ENCODE measurements around the gene HSD17B8.
A peak's percentile ranks its signal among the peaks of the same experiment; 100 is the strongest.

Gene HSD17B8

DNA sequence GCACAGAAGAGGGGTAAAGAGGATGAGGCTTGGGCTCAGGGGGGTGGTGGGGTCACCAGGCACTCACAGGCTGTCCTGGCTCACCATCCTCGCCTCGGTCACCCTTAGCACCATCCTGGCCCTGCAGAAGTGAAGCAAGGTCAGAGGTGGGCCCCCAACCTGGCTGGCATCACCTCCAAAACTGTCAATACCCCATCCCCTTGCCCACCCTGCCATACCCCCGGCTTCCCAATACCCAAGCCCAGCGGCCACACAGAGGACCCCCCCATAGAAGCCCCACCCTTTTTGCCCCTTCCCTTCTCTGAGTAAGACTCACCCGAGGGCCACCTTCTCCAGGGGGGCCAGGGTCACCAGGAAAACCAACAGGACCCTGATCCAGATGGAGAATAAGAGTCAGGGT lies 35.8 kb upstream of the HSD17B8 start:
- H3K36me3 Mint-ChIP-seq: no peaks in the 10 kb centered on the region

DNA sequence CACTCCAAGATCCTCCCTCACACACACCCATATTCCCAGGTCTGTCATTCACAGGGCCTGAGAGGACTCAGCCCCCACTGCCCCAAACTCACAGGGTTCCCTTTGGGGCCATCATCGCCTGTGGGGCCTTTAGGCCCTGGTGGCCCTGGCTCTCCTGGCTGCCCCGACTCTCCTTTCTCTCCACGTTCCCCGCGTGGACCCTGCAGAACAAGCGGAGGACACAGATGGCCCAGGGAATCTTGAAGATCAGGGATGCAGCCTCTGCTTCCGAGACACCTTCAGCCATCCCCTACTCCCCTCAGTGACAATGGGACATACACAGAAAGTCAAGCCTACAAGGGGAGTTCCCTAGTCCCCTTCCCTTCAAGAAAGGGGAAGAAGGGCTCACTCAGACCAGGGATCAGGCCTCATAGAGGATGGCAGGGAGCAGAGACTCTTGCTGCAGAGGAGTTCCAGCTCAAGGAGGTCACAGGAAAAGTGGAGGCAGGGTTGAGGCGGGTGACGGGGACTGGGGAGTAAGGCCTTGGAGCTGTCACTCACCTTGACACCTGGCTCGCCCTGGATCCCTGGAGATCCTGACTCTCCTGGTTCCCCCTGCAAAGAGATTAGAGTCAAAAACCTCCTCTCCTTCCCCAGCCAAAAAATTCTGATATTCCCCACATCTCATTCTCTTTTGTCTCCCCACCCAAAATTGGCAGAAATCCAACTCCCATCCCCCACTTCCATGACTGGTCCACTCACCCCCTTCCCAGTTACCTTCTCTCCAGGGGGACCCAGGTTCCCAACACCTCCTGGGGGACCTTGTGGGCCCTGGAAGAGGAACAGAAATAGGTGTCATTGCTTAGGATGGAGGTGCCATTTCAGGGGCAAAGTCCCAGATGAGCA lies 34.9 kb upstream of the HSD17B8 start:
- Mint-ChIP-seq H3K4me3 (no peak overlapping the region), H3K27ac (no peak overlapping the region), H3K4me1 (no peaks in the 10 kb centered on the region), H3K36me3 (no peaks in the 10 kb centered on the region), H3K27me3 (no peaks in the 10 kb centered on the region), H3K9me3 (no peaks in the 10 kb centered on the region)

More for the DNA sequence above, 35.8 kb upstream of the HSD17B8 start:
- H3K27me3 Mint-ChIP-seq: no peaks in the 10 kb centered on the region
- H3K4me3 Mint-ChIP-seq: no peak overlapping the region
- no peak overlapping the region for H3K27ac Mint-ChIP-seq
- no peaks in the 10 kb centered on the region for H3K4me1 Mint-ChIP-seq
- H3K9me3 Mint-ChIP-seq: no peaks in the 10 kb centered on the region

DNA sequence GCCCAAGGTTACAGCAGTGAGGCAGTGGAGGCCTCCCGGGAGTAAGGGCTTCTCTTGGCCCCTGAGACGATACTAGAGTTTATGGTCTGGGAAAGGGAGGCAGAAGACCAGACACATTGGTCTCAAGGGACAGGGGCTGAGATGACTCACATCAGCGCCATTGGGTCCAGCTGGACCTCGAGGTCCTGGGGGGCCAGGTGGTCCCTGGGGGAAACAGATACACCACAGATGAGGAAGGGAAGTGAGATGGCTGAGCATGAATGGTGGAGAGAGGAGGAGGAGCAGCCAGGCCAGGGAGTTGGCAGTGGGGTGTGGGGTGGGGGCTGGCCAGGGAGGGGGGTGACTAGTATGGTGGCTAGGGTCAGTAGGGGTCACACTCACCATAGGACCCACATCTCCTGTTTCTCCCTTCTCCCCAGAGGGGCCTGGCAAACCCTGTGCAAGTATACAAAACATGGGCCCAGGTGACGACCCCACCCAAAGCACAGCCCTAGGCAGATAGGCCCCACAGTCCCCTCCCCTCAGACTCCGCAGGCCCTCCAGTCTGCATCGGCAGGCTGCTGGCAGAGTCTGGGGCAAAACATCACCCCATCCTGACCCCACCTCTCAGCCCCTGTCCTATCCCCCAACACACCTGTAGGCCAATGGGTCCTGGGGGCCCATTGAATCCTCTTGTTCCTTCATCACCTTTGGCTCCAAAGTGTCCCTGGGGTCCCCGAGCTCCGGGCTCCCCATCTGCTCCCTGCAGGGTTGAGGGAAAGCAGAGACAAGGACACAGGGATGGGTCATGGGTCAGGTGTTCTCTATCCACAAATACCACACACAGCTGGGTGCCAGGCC lies 34.1 kb upstream of the HSD17B8 start:
- Mint-ChIP-seq H3K27ac (no peak overlapping the region), H3K36me3 (no peaks in the 10 kb centered on the region), H3K9me3 (no peaks in the 10 kb centered on the region), H3K4me1 (no peaks in the 10 kb centered on the region), H3K4me3 (no peak overlapping the region), H3K27me3 (no peaks in the 10 kb centered on the region)

DNA sequence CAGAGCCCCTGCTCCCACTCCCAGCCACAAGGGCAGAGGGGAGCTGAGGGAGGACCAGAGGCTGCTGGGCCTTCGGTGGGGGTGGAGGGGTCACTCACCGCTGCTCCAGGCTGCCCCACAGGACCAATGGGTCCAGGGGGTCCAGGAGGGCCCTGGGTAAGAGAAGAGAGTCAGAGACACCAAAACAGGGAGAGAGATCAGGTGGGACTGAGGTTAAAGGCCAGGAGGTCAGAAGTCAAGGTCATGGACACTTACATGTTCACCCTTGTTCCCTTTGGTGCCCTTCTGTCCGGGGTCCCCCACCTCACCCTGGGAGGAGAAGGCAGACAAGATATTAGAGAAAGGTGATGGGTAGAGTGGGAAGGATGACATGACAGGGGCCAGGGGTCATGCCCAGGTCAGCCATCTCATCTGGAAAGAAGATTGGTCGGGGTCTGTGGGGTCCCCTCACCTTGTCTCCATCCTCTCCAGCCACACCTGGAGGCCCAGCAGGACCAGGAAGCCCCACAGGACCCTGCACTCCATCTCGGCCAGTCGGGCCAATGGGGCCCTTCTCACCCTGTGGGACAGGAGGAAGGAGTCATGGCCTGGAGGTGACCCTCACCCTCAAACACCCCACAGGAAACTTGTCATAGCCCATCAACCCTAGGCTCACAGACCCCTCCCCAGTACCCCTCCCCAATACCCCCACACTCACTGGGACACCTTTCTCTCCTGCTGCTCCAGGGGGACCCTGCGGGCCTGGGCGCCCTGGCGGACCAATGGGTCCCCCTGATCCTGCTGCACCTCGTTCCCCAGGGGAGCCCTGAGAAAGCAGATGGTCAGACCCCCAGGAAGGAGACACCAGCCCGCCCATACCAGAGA lies 33.2 kb upstream of the HSD17B8 start:
- H3K27me3 Mint-ChIP-seq: no peaks in the 10 kb centered on the region
- no peaks in the 10 kb centered on the region for H3K9me3 Mint-ChIP-seq
- no peaks in the 10 kb centered on the region for H3K4me1 Mint-ChIP-seq
- H3K4me3 Mint-ChIP-seq: no peak overlapping the region
- no peak overlapping the region for H3K27ac Mint-ChIP-seq
- H3K36me3 Mint-ChIP-seq: no peaks in the 10 kb centered on the region

DNA sequence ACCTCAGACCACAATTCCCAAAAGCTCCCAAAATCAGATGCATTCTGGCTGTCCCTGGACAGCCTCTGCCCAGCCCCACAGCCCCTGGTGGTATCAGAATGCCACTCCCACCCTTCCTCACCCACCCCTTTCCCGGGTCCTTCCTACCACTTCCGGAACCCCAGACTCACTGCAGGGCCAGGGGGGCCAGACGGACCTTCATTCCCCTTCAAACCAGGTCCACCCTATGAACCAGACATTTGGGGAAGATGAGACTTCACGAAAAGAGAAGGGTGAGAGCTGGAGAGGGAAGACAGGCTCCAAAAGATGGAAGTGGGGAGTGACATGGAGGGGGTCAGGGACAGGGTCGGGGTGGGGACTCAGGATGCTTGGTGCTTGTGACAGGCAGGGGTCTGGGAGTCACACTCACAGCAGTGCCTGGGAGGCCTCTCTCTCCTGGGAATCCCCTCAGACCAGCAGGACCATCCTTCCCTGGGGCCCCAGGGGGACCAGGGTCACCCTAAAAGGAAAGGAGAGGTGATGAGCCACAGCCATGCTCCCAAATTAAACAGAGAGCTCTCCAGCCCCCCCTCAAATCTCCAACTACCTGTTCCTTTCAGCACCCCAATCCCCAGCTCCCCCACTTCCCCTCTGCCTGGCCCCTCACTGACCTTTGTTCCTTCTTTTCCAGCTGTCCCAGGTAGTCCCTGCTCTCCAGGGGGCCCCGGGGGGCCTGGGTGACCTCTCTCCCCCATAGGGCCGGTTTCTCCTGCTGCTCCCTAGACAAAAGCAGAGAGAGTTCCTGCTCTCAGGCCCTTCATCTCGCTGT lies 32.4 kb upstream of the HSD17B8 start:
- Mint-ChIP-seq H3K9me3 (no peaks in the 10 kb centered on the region), H3K27ac (no peak overlapping the region), H3K4me1 (no peaks in the 10 kb centered on the region), H3K4me3 (no peak overlapping the region), H3K36me3 (peaks cover 2% of the 10 kb centered on the region), H3K27me3 (no peaks in the 10 kb centered on the region)

DNA sequence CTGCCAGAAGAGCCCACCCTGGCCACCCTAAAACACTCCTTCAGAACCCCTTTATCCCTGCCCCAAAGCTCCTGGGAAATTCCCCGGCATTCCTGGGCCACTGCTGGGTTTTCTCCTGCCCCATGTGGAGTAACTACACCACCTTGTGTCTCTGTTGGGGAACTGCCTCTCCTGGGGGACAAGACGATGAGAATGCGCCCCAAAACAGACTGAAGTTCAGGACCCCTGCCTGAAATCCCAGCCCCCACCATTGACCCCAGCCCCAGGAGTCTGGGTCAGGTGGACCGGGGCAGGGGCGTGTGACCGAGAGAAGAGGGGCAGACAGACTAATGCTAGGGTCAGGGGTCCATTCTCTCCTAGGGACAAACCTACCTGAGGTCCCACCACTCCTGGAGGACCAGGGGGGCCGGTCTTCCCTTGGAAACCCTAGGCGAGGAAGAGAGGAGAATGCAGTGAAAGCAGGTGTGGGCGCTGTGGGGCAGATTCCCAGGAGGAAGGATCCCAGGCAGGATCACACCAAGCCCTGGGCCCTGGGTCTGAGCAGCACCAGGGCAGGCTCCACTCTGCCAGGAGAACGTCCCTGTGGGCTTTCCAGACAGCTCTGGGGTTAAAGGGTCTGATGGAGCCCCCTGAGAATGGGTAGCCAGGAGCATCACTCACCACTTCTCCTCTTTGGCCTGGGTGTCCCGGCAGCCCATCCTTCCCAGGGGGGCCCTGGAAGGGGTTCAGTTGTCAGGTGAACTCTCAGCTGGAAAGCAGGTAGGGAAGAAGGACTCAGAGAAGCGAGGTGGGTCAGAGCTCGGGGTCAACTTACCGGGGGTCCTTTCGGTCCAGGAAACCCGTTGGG lies 31.5 kb upstream of the HSD17B8 start:
- H3K4me1 Mint-ChIP-seq: no peaks in the 10 kb centered on the region
- no peaks in the 10 kb centered on the region for H3K9me3 Mint-ChIP-seq
- peaks cover 2% of the 10 kb centered on the region for H3K36me3 Mint-ChIP-seq
- H3K4me3 Mint-ChIP-seq: no peak overlapping the region
- H3K27me3 Mint-ChIP-seq: no peaks in the 10 kb centered on the region
- no peak overlapping the region for H3K27ac Mint-ChIP-seq

DNA sequence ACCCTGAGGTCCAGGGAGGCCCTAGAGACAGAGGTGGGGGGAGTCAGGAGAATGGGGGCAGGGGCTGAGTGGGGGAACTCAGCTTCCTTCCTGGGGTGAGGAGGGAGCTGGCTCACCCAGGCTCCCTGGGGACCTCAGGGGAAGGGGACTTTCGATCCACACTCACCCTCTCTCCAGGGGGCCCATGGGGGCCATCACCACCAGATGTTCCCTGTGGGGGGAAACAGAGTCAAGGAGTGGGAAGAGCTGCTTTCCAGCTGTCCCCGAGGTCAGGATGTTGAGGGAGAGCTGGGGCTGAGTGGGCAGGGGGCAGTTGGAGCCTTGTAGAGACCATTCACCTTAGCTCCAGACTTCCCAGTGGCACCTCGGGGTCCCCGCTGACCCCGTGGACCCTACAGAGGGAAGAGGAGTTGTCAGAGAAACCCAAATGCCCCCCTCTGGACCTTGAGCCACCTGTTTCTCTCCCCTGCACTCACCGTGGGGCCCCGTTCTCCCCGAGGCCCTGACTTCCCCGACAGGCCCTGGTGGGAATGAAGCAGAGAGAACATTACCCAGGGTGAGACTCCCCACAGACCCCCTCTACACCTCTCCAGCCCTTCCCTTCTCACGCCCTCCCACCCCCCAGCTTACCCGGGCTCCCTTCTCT lies 30.8 kb upstream of the HSD17B8 start:
- H3K36me3 Mint-ChIP-seq: peaks cover 2% of the 10 kb centered on the region
- no peak overlapping the region for H3K27ac Mint-ChIP-seq
- no peaks in the 10 kb centered on the region for H3K4me1 Mint-ChIP-seq
- no peak overlapping the region for H3K4me3 Mint-ChIP-seq
- H3K9me3 Mint-ChIP-seq: no peaks in the 10 kb centered on the region
- no peaks in the 10 kb centered on the region for H3K27me3 Mint-ChIP-seq

DNA sequence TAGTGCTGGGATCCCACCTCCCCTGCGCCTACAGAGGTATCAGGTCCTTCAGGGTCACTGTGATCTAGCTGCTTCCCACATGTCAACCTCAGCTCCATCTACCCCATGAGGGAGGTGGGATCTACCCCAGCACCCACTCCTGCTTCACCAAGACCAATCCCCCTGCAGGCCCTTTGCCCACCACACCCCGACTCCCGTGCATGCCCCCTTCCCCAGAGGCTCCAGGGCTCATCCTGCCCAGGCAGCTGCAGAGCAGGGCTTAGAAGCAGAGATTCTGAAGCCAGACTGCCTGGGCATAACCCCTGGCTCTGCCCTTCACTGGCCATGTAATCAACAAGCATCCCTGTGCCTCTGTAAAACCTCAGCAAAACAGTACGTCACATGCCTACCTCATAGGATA lies 29.7 kb upstream of the HSD17B8 start:
- H3K4me3 Mint-ChIP-seq: no peak overlapping the region
- H3K27me3 Mint-ChIP-seq: no peaks in the 10 kb centered on the region
- no peaks in the 10 kb centered on the region for H3K4me1 Mint-ChIP-seq
- H3K27ac Mint-ChIP-seq: no peak overlapping the region
- H3K36me3 Mint-ChIP-seq: peaks cover 2% of the 10 kb centered on the region
- H3K9me3 Mint-ChIP-seq: no peaks in the 10 kb centered on the region

DNA sequence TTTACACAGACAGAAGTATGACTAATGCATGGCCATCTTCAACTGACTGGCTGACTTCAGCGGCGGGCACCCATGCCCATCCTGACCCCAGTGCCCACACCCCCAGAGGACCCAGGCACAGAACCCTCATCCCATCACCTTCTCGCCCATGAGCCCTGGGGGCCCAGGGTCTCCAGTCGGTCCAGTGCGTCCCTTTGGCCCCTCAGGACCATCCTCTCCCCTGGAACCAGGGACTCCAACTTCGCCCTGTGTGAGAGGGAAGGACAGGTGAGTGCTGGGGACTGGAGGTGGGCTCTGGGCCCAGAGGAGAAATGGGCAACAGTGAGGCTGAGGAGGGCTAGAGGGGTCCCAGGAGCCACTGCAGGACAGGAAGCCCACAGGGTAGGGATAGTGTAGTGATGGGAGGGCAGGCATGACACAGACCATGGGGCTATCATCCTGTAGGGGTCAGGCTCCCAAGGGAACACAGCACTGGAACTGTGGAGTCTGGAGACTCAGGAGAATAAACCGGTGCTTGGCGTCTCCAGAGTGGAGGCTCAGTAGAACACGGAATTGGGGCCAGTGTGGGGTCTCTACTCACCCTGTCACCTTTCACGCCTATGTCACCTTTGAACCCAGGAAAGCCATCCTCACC lies 28.9 kb upstream of the HSD17B8 start:
- Mint-ChIP-seq H3K4me1 (no peaks in the 10 kb centered on the region), H3K4me3 (no peak overlapping the region), H3K27ac (peak overlapping the region; percentile 48), H3K27me3 (no peaks in the 10 kb centered on the region), H3K36me3 (peaks cover 2% of the 10 kb centered on the region), H3K9me3 (no peaks in the 10 kb centered on the region)

DNA sequence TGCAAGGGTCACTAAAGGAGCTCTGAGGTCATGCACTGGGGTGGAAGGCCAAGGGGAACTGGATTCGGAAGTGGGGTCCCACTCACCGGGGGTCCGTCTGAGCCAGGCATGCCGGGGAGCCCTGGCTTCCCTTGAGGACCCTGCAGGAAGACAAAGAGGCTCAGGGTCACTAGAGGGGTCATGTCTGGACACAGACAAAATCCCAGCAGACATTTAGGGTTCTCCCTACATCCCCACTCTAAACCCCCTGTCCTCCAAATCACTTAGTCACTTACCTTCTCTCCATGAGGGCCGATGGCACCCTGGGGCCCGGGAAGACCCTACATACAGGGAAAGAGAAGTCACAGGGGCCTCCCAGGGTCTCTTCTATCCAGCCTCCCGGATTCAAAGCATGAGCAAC lies 27.5 kb upstream of the HSD17B8 start:
- H3K27ac Mint-ChIP-seq: no peak overlapping the region
- H3K27me3 Mint-ChIP-seq: no peaks in the 10 kb centered on the region

DNA sequence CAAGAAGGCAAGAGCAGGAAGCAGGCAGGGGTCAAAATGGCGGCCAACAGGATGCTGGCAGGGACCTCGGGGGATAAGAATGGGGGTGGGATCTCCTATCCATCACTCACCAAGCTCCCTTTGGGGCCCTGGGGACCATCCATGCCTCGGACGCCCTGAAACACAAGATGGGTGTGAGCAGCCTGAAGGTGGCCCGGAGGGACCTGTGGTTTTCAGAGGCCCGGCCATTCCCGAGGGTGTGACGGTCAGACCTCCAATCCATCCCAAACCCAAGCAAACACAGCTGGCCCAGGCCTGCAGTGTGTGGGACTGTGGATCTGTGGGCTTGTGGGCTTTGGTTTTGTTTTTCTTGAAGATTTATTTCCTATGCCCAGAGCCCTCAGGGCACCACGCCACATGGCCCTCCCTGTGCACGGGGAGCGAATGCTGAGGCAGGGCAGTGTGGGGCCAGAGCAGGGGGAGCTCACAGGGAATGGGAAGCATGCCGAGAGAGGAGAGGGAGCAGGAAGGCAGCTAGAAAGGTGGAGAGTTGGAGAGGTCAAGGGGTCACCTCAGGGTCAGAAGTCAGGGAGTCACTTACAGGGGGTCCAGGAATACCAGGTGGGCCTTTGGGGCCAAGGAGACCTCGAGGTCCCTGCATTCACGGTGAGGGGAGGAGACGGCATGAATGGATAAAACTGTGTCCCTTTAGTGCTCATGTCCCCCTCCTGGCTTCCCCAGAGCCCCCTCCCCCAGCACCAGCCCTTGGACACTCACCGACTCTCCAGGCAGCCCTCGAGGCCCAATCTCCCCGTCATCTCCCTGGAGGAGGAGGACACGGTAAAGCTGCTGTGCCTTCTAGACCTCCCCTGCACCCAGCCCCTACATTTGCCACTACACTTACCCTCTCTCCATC lies 26.7 kb upstream of the HSD17B8 start:
- H3K9me3 Mint-ChIP-seq: peaks cover 3% of the 10 kb centered on the region
- peaks cover 5% of the 10 kb centered on the region for H3K36me3 Mint-ChIP-seq
- H3K4me1 Mint-ChIP-seq: peaks cover 4% of the 10 kb centered on the region
- no peak overlapping the region for H3K27ac Mint-ChIP-seq
- H3K4me3 Mint-ChIP-seq: no peak overlapping the region
- H3K27me3 Mint-ChIP-seq: no peaks in the 10 kb centered on the region

More for the DNA sequence above, 27.5 kb upstream of the HSD17B8 start:
- H3K9me3 Mint-ChIP-seq: no peaks in the 10 kb centered on the region
- no peaks in the 10 kb centered on the region for H3K4me1 Mint-ChIP-seq
- H3K36me3 Mint-ChIP-seq: peaks cover 2% of the 10 kb centered on the region
- no peak overlapping the region for H3K4me3 Mint-ChIP-seq

DNA sequence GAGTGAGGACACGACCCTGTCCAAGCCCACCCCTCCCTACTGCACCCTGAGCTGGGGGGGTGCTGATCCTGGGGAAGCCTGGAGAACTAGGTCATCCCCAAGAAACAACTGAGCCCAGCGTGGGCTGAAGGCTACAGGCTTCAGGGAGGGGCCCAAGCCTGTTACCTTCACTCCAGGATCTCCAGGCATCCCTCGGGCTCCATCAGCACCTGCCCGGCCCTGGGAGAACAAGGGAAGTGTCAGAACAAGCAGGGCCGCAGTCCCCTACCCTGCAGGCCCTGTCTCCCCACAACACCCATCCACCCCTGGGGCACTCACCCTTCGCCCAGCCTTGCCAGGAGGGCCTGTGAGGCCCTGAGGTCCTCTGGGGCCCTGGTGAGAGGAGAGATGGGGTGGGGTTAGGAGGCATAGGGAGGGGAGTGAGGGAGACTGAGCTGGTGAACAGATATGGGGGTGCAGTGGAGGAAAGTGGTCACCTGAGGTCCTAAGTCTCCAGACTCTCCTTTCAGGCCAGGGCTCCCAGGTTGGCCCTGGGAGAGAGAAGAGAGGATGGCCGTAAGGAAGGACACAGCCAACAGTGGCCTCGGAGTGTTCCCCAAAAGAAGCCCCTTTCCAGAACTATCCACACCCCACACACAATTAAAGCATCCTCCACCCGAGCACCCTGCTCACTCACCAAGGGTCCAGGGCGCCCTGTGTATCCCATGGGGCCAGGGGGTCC lies 25.5 kb upstream of the HSD17B8 start:
- peaks cover 15% of the 10 kb centered on the region for H3K36me3 Mint-ChIP-seq
- no peak overlapping the region for H3K27ac Mint-ChIP-seq
- peaks cover 15% of the 10 kb centered on the region for H3K4me1 Mint-ChIP-seq

More for the DNA sequence above, 25.5 kb upstream of the HSD17B8 start:
- H3K27me3 Mint-ChIP-seq: no peaks in the 10 kb centered on the region
- peaks cover 14% of the 10 kb centered on the region for H3K9me3 Mint-ChIP-seq
- H3K4me3 Mint-ChIP-seq: no peak overlapping the region

All from activated naive CD4-positive, alpha-beta T cell treated with anti-CD3 and anti-CD28 coated beads, Interleukin-2, amount 50 U/mL, for 24 hours (primary cell).